M059J (cell line): ENCODE measurements around the gene ITGAL. TPM values are rescaled to one million over a fixed set of nuclear protein-coding genes. Genes with fewer than 3 reads are reported as not detected.
"Not testable (repeated sequence)": the region's sequence is repeated elsewhere in the genome, so short reads cannot be mapped to it uniquely, and the experiment has no call there.

Experiments
- DNase-seq: peaks from one replicate; pipeline ENCODE4 v3.0.0-alpha.2; 2012; ENCODE audit warnings: low read depth
- total RNA-seq: library from RNA; depleted of rRNA; stranded (reverse); fragments of >200 nt; shearing (Covaris generic); gene quantifications from 2 replicates; pipeline ENCODE4 v1.2.3, GENCODE V29; 2014; rRNA removed

Gene ITGAL
- total RNA-seq, result not detected in 2 replicates

DNA sequence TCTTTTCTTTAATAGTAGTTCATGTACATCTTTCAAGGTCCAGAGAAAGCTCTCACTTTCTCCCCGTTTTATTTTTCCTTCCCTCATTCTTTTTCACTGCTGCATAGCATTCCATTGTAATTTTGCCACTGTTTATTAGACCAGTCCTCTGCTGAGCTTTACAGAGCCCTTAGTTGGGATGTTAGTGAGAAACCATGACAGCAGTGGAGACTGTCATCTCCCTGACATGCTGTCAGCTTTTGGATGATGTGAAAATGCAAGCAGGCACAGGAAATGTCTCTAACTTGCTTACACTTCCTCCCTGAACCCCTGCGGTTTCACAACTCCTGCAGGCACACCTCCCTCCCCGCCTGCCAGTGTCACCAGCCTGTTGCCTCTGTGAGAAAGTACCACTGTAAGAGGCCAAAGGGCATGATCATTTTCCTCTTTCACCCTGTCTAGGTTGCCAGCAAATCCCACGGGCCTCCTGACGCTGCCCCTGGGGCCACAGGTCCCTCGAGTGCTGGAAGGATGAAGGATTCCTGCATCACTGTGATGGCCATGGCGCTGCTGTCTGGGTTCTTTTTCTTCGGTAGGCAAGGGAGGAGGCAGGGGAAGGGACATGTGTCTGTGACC lies at the start of gene ITGAL:
Gene ITGAL, plus strand, starts transcription at position 415 of the 615 bp plus-strand sequence. Its CDS starts 96 bp downstream, at position 511.
- DNase-seq, result no peak

DNA sequence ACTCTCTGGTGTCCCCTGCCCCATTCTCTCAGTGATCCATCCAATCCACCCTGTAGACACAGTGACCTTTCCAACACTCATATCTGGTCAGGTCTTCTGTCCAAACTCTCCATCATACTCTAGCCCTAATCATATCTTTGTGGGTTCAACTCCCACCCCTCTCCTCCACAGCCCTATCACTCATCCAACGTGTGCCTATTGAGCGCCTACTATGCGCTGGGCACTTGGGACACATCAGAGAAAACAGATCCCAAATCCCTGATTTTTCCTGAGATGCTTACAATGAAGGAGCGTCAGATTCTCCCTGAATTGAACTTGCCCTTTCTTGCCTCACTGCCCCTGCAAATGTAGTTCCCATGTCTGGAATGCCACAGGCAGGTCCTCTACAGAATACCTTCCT lies 44.5 kb upstream of the ITGAL start:
- DNase-seq, result no peak

DNA sequence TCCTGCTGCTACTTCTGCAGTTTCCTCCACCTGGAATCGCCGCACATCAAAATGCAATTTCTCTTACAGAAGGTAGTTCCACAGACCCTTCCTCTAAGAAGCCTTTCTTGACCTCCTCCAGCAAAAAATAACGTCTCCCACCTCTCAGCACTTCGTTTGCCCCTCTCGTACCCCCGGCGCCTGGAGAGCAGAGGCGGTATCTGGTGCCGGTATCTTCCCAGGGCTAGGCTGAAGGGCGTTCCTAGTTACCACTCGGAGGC lies 43.2 kb upstream of the ITGAL start:
- DNase-seq, result no peak

DNA sequence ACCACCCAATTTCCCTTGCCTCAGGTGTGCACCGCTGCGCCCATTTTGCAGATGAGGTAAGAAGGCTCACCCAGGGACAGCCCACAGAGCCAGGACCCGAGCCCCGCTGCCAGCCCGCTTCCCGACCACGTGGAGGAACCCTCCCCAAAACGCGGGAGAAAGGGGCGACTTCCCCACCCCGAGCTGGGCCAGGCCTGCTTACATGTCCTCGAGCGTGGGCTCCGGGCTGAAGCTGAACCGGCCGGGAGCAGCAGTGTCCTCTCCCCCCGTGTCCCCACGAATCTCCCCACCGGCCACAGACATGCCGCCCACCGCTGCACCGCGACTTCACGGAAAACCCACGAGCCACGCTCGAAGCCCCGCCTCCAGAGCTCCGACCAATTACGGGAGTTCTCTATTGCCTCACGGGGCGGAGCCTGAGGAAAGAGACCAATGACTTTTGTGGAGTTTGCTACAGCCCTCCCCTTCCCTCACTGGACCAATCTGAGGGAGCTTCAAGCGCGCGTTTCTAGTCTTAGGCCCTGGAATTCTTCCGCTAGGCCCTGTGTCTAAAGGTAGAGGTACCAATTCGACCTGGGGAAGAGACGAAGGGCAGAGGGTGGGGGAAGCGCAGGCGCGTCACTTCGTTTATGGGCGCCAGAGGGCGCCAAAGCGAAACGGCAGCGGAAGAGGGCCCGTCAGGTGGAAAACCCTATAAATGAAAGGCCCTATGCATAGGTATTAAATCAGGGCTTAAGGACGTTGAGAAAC lies 42.7 kb upstream of the ITGAL start, which contains the start of gene DCTPP1:
Gene DCTPP1, minus strand, starts transcription at position 353 of the 750 bp plus-strand sequence. Its CDS starts 50 bp downstream, at position 303.
- peak; percentile 100 for DNase-seq

DNA sequence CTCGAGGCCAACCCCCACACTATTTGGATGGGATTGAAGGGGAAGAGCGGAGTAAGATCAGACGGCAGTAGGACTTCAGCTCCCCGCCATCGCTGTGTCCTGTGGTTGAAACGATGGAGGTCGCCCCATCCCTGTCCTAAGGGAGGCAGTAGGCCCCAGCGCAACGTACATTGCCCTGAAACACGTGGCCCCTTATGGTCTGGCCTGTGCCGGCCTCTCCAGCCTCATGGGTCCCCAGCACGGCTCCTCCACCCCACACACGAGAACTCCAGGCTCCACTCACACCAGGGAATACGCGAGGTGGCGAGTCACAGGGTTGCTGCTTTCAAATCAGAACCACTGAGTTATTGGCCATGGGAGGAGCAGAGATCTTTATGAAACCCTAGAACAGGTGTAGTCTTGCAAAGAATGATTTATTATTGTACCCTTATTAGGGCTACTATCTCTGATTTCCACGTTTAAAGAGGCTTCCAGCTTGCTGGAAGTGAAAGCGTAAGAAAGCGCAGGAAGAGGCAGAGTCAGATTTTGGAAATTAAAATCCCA lies 42.0 kb upstream of the ITGAL start:
- DNase-seq, result peak; percentile 15

DNA sequence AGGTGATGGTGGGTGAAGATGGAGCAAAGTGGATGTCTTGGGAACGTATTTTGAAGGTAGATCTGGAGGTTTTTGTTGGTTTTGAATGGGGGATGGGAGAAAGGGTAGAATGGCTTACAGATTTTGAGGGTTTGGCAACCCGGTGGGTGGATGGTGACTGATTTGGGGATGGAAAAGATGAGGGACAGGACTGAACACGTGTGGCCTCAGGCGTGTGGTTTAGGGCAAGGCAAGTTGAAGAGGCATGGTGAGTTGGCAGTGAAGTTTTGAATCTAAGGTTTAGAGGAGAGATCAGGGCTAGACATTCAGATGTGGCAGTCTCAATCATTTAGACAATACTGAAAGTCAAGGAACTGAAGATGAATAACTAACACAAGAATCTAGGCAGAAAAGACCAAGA lies 37.7 kb upstream of the ITGAL start:
- no peak for DNase-seq

DNA sequence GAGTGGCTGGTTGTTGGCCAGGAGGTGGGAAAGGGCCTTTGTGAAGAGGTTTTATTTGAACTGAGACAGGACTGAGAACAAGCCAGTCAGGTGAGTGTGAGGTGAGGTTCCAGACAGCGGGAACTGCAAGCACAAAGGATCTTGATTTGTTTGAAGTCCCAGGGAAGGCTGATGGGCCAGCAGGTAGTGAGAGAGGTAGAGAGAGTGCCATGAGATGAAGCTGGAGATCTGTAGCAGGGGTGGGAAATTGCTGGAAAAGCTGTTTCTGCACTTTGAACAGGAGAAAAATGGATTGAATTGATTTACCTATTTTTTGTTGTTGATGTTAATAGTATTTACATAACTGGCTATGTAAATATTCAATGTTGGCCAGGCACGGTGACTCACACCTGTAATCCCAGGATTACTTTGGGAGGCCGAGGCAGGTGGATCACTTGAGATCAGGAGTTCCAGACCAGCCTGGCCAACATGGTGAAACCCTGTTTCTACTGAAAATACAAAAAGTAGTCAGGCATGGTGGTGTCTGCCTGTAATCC lies 35.0 kb upstream of the ITGAL start:
- no peak for DNase-seq

DNA sequence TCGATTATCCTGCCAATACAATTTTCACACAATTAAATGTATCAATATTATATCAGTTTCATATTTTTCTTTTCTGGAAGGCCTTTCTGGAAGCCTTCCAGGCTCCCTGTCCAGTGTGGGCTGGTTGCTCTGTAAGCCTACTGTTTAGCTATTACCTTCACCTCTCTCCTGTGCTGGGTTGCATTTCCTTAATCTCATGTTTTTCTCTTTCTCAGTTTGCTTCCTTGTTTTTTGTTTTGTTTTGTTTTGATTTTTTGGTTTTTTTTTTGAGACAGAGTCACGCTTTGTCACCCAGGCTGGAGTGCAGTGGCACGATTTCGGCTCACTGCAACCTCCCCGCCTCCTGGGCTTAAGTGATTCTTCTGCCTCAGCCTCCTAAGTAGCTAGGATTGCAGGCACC lies 33.7 kb upstream of the ITGAL start:
- DNase-seq, result no peak

DNA sequence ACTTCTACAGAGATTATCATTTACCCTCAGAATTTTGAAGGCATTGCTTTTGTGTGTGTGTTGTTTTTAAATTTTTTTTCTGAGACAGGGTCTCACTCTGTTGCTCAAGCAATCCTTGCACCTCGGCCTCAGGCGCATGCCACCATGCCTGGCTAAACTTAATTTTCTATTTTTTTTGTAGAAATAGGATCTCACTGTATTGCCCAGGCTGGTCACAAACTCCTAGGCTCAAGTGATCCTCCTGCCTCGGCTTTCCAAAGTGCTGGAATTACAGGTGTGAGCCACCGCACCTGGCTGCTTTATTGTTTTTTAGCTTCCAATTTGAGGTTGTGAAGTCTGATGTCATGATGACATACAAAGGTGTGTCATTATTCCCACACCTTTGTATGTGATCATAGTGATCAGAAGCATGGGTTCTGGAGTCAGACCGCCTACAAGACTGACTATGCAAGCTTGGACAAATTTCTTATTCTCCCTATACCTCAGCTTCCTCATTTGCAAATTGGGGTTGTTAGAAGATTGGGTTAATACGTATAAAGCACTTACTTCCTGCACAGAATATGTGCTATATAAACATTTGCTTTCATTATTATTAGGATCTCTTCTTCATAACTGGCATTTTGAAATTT lies 32.7 kb upstream of the ITGAL start:
- no peak for DNase-seq

DNA sequence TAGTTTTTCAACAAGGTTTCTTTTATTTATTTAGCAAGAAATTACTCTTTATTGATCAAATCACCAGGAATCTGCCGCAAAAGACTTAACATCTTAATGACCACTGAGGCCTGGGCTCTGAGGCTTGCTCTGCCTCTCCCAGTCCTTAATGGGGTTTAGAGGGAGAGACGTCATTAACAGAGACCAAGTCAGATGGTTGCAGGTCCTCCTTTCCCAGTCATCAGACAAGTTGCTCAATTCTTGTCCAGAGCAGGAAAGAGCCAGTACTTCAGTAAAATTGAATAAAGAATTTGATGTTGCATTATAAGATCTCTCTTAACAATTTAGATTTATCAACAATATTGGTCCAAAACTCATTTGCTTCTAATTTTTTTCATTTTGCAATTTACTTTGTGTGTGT lies 28.9 kb upstream of the ITGAL start:
- DNase-seq, result no peak

DNA sequence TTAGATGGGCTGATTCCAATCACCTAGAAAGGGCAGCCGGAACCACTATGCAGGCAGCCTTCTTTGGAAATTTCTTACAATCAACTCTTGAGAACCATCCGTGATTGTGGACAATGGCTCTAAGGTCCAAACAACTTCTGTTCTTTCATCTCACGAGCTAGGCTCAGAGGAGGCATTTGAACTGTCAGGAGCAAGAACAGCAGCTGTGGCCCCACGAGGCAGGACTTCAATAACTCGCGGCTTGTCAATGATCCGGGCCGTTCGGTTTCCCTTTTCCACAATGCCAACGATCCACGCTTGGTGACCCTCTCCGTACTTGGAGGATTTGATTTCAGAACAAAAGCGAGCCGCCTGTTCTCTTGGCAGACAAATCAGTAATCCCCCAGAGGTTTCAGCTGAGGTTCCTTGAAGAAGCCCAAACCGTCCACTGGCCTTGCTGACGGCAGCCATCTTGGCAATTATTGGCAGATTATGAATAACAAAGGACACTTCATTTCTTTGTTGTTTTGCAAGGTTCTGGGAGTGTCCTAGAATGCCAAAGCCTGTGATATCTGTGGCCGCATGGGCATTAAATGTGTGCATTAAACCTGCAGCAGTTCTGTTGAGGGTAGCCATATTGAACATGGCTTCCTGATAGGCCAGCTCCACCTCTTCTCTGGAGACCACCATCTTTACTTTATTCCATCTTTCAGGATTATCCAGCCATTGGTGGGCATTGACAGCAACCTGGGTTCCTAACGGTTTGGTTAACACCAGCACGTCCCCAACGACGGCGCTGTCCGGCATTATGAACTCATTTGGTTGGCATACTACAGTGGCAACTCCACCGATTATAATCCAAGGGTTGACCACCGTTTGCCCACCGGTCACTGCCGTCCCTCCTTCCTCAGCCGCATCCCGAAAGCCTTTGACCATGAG lies 28.1 kb upstream of the ITGAL start:
- no peak for DNase-seq

DNA sequence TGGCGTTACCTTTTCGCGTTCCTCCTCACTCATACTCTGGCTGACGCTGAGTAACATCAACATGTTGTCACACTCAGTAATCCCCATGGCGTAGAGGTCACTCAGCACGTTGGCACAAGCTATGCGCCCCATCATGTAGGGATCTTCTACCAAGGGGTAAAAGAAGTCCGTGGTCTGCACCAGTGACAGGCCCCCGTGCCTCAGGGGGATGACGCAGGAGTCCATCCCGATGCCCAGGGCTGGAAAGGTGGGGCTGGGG lies 27.5 kb upstream of the ITGAL start:
- no peak for DNase-seq

DNA sequence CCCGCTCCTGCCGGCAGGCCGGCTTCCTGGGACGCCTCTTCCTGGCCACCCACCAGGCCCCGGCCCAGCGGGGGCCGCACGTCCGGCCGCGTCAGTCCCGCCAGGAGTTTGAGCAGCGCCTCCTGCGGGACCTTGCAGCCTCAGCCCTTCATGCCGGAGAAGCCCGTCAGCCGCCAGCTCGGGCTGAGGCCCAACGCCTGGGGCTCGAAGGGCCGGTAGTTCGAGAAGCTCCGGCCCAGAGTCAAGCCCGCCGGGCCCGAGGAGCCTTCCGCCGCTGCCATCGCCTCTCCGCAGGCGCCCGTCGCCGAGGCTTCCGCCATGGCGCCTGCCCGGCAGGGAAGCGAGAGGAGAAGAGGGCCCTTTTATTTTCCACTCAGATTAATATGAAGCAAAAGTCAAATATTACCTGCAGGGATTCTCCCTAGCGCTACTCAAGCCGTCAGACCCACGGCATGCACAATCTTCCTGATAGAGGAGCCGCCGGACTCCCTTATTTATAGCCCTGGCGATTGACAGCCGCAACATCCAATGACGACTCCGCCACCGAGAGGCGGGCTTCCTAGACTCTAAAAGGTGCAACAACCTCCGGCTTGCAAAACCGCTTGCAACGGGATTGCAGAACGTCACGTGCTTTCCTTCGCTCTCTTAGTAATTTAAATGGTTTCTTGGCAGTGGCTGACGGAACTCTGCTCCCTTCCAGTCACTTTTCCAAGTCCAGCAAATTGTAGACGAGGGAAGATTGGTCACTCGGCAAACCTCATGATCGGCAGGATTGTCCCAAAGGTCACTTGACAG lies 26.9 kb upstream of the ITGAL start, which contains the start of gene SEPHS2:
Gene SEPHS2, minus strand, starts transcription at position 467 of the 795 bp plus-strand sequence. Its CDS starts 147 bp downstream, at position 320.
- DNase-seq, result peak; percentile 98

DNA sequence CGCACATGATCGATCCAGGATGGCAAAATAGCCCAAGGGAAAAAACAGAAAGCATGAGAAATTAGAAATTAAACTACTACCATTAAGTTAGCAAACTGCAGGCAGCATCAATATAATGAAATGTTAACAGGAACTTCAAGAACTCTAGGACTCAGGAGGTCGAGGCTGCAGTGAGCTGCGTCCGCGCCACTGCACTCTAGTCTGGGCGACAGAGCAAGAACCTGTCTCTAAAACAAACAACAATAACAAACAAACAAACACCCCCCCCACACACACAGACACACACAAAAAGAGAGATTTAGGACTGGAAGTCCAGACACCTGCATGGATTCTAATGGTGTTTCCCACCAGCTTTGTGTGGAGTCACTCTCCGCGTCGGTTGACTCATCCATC lies 26.3 kb upstream of the ITGAL start:
- no peak for DNase-seq

DNA sequence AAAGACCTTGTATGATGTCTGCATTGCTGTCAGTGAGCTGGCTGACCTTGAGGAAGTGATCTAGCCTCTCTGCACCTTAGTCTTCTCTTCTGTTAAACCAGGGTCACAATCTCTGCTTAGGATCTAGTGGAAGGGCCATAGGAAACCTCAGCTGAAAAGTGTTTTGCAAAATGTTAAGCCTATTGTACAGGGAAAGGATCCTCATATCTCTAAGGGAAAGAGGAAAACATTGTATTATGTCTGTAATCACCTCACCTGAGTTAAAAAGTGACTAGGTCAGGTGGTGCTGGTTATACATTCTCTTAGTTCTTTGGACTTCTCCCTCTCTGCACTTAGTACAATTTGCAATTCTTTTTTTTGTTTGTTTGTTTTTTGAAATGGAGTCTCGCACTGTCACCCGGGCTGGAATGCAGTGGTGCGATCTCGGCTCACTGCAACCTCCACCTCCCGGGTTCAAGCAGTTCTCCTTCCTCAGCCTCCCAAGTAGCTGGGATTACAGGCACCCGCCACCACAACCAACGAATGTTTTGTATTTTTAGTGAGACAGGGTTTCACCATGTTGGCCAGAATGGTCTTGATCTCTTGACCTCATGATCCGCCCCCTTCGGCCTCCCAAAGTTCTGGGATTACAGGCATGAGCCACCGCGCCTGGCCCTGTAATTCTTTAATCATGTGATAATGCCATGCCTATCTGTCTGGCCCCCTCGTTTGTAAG lies 24.9 kb upstream of the ITGAL start:
- DNase-seq, result no peak

DNA sequence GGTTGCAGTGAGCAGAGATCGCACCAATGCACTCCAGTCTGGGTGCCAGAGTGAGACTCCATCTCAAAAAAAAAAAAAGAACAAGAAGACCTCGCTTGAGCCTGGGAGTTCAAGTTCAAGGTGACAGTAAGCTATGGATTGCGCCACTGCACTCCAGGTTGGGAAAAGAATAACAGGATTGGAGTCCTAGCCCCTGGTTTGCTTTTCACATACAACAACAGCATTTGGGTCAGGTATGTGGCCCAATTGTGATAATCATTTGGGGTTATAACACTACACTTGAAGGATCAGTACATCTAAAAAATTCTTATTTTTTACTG lies 23.5 kb upstream of the ITGAL start:
- no peak for DNase-seq

DNA sequence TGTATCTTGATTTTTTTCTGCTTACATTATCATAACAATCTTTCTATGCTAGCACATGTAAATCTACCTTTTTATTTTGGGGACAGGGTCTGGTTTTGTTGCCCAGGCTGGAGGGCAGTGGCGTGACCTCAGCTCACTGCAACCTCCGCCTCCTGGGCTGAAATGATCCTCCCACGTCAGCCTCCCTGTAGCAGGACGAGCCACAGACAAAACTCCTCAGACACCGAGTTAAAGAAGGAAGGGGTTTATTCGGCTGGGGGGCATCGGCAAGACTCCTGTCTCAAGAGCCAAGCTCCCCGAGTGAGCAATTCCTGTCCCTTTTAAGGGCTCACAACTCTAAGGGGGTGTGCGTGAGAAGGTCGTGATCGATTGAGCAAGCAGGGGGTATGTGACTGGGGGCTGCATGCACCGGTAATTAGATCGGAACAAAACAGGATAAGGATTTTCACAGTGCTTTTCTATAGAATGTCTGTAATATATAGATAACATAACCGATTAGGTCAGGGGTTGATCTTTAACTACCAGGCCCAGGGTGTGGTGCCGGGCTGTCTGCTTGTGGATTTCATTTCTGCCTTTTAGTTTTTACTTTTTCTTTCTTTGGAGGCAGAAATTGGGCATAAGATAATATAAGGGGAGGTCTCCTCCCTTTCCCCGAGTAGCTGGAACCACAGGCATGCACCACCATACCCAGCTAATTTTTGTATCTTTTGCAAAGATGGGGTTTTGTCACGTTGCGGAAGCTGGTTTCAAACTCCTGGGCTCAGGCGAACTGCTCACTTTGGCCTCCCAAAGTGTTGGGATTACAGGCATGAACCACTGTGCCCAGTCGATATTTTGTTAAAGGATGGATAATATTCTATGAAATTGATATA lies 19.6 kb upstream of the ITGAL start:
- DNase-seq, result not testable (repeated sequence)

DNA sequence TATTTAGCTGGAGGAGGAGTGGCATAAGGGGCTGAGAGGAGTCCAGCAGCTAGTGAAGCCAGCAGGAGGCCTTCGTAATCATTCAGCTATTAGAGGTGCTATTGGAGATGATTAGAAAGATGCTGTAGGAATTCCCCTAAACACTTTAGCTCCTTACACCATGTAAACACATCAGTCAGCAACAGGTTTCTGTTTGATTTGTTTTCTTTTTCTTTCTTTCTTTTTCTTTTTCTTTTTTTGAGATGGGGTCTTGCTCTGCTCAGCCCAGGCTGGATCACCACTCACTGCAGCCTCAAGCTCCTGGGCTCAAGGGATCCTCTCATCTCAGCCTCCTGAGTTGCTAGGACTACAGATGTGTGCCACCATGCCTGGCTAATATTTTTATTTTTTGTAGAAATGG lies 16.2 kb upstream of the ITGAL start:
- DNase-seq, result no peak

DNA sequence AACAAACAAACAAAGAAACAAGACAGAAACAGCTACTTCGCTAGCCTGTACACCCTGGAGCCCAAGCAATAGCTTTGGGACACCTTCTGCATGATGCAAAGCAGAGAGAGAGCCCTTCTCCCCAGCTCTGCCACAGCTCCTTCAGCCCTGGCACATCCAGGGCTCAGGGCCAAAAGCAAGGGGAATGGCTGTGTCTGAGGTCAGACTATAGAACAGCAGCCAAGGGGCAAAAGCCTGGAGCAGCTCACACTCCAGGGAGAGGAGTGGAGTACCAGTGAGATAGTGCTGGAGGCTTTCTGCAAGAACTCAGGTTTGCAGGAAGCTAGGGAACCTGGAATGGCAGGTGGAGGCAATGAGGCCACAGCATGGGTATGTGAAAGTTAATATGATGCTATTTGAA lies 15.3 kb upstream of the ITGAL start:
- no peak for DNase-seq
